GM18499 (cell line): ENCODE data around the gene GRID2.

Experiments
- ATAC-seq: cut with Tn5 transposase; IDR thresholded peaks from one replicate; pipeline ENCODE4 v1.9.1; 2021; ENCODE audit warnings: moderate number of reproducible peaks; ENCODE audit not compliant: insufficient read depth, unreplicated experiment

GRID2 gene

DNA sequence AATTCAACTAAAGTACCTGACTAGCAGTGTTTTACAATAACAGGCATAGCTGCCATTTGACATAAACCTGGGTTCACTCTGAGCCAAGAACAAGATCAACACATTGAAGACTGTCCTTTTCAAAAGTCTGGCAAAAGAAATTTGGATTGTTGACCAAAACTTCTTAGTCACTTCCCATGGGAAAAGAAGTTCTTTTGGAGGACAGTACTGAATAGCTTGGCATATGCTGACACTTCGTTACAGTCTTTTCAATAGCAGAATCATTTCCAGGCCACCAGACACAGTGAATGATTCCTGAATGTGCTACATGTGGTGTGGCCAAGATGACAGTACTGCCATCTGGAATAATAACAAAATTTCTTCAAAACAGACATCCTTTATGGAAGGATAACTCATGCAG lies 560.3 kb downstream of the GRID2 start:
- ATAC-seq: no peak

DNA sequence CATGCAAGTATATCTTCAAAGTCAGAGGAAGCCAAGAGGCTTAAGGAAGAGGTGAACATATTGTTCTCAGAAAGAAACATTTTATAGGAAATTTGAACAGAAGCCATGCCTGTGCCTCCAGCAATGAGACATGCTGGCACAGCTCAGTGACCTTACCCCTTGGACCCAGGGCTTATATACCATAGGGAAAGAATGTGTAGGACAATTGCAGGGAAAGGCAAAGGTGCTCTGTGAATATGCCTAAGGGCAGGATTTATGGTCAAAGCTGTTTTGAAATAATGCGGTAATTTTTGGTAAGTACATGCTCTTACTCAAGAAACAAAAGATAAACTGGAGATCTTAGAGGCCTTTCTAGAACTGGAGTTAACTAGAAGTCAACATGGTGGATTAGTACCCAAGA lies 568.8 kb downstream of the GRID2 start:
- no peak for ATAC-seq

- ATAC-seq: no peak
These were observed 581.9 kb downstream of the GRID2 start for GRCh38 chr4:92885632-92886031.

DNA sequence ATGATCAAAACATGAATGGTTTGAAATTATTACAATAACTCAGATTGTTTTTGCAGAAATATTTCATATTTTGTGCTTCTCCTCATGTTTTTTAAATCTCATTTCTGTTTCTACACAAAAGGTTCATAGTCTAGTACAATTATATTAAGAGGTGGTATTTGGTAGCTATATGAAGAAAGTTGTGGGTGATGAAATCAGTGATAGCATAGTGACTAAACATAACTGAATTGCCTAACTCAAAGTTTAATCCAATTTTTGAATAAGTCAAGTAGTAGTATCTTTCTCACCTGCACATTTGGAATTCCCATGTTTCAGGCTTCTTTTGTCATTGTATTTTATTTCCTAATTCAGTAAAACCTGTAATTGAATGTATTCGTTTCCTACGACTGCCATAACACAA lies 648.7 kb downstream of the GRID2 start:
- no peak for ATAC-seq

DNA sequence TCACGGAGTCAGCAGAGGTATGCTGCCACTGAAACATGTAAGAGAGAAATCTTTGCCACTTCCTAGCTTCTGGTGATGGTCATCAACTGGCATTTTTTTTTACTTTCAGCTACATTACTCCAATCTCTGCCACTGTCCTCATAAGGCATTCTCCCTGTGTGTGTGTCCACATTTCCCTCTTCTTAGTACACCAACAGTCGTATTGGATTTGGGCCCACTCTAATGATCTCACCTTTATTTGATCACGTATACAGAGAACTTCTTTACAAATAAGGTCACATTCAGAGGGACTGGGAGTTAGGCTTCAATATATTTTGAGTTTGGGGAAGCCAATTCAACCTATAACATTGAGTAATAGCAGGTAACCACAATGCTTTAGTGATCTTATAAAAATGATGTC lies 649.1 kb downstream of the GRID2 start:
- no peak for ATAC-seq

DNA sequence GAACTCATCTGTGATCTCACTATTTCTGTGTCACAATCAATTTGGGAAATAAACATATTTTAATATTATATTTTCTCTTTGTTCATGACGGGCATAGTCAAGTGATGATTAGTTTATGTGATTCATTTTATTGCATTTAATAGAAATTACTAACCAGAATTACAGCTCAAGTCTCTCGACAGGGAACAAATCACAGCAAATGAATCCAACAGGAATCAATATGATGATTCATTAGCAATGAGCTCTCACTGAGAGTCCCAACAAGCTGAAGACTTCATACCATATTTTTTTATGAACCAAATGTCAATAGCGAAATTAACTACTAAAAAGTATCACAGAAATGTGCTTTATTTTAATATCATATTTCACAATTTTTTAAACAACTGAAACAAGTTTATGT lies 649.7 kb downstream of the GRID2 start:
- ATAC-seq: no peak

- no peak for ATAC-seq
These were observed 658.1 kb downstream of the GRID2 start for GRCh38 chr4:92961881-92962280.

- ATAC-seq: no peak
These were observed 659.1 kb downstream of the GRID2 start for GRCh38 chr4:92962831-92963230.

GRCh38 chr4:92968556-92968955 lies 664.8 kb downstream of the GRID2 start:
- ATAC-seq: no peak

DNA sequence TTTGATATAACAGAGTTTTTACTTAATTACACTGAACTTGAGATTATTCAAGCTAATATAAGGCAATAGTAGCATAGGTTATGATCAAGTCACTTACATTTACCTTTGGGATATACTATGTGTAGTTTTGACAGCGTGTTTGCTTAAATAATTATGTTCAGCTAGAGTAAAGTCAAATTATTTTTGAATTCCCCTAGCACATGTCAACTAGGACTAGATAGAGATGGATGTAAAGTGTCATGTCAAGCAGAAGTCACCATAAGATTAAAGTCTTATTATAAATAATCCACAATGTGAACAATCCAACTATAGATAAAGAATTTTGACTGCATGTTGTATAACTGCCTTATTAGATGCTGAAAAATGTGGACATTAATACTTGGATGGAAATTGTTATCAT lies 665.2 kb downstream of the GRID2 start:
- no peak for ATAC-seq

DNA sequence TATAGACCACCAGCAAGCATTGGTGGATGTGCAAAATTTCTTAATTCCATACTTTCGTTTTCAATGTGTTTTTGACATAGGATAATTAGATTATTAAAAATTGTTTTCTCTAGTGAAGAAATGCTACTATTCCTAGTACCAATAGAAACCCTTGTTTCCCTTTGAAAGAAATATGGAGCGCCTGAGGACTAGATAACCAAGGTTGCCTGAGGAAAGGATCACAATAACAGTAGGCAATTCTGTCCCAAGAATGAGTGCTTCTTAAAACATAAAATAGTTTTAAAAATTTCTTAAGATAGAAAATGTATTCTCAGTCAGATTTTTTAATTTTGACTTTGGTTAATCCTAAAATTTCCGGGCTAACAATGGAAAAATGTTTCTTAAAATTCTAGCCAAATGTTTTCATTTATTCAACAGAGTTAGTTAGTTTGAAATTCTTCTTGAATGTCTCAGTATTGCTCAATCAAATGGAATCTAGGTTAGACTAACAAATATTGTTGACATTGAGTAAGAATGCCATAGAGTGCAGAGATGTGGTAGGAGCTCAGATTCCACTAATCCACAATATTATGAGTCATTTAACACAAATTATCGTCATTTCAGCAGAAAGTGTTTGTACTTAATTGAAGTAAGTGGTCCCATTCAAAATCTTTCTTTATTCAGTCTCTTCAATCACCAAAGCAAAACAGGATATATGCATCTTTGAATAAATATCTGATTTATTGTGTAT lies 666.0 kb downstream of the GRID2 start:
- no peak for ATAC-seq

DNA sequence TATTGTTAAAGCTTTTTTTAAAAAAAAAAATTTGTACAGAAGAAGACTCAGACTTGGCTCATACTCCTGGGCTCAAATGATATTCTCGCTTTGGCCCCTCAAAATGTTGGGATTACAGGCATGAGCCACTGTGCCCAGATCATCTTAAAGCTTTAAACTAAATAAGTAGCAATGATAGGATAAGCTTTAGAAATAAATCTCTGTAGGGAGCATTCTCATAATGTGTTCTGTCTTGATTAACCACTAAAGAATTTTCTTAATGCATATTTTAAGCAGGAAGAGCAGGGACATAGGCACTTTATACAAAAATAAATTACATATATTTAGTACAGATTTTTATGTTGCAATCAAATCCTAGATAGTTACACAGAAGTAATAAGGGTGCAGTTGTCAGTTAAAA lies 667.2 kb downstream of the GRID2 start:
- ATAC-seq: no peak

GRCh38 chr4:92988301-92988700 lies 684.5 kb downstream of the GRID2 start:
- ATAC-seq: no peak

DNA sequence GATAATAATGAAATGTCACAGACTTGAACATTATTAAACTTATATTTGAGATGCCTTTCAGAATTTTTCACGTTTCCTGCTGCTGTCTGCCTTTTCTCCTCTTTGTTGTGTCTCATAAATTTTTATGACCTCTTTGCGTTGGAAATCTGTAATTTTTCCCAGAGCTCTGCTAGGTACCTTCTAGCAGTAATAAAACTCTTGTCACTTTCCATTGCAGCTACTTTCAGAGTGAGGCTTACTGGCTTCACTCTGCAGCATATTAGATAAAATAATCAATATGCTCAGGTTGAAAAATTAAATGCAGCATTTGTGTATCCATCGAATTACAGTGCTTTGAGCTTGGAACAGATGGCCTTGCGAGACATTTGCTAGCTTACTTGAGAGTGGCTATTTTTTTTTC lies 689.0 kb downstream of the GRID2 start:
- no peak for ATAC-seq

DNA sequence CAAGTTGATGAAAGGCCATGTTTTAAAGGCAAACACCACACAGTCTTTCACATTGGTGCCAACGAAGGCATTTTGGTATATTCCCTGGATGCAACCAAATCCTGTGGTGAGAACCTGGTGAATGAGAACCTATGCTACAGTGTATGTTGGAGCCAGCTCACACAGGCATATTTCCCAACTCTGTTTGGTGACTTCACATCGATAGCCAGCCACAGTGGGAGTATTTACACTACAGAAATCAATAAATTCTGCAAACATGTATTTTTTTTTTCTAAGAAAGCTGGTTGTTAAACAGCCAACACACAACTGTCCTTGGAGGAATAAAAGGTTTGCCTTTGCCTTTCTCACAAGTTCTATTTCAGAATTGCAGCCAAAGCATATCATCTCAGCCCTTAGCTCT lies 691.0 kb downstream of the GRID2 start:
- no peak for ATAC-seq

DNA sequence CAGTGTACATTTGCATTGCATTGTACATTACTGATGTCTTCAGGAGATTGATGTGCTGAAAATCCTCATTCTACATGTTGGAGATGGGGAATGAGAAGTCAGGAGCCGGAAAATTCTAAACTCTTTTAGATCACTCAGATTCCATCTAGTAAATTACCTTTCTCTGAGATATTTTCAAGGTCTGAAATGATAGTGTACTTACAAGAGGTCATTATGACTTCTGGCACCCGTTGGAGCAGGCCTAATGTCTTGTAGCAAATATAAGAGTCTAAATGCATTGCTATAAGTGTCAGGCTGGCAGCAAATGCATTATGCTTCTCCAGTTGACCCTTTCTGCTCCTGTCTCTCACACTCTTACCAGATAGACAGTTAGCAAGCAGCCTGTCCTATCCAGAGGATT lies 692.8 kb downstream of the GRID2 start:
- no peak for ATAC-seq

DNA sequence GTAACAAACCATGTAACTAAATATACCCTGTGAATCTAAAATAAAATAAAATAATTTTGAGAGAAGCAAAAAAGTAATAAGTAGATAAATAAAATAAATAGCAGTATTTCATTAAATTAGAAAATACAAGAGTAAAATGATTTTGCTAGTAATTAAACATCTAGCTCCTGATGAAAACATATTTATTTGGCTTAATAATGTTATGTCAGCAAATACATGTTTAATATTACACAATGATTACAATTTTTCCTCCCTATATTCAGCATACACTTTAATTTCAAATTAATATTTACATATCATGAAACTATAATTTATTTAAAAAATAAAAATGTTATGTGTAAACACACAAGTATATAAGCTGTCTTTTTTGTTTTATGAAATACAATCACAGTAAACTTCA lies 697.1 kb downstream of the GRID2 start:
- no peak for ATAC-seq

- no peak for ATAC-seq
These were observed 698.5 kb downstream of the GRID2 start for GRCh38 chr4:93002240-93002639.

- ATAC-seq: no peak
These were observed 712.6 kb downstream of the GRID2 start for GRCh38 chr4:93016350-93016749.

DNA sequence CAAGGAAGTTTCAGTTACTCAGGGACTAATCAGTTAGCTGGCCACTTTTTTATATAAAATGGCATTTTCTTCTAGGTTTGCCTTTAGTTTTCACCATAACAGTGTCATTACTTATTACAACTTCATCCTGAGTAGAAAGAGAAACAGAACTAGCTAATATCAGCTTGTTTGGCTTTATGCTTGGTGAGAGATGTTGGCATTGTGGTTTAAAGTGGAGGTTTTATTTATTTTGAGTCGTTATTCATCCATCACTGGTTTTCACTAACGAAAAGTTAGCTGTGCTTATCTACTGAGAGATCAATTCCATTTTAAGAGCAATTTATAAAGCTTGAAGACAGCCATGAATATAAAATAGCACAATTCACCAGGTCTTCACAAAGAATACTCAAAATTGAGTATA lies 714.5 kb downstream of the GRID2 start:
- no peak for ATAC-seq

DNA sequence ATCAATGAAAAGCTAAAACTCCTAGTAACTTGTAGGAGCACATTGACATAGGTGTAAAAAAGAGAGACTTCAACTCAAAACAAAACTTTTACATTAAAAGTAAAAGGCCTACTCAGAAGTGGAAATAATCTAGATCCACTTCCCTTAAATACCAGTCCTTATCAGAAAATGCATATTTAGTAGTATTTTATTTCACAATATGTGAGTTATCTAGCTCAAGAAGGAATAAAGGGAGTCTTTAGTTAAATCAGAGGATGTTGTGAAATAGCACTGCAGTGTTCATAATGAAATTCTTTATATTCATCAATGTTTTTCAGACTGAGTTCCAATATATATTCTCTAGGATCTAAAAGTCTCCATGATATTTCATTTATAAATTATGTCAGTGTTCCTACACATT lies 715.0 kb downstream of the GRID2 start:
- ATAC-seq: no peak

- ATAC-seq: no peak
These were observed 726.0 kb downstream of the GRID2 start for GRCh38 chr4:93029769-93030168.

GRCh38 chr4:93030670-93031069 lies 726.9 kb downstream of the GRID2 start:
- no peak for ATAC-seq
